Sigmoid colon (tissue), 4 donors: ENCODE measurements around the gene PRXL2A.

ENCODE experiments used
- CTCF ChIP-seq, 4 experiments: fragments of 450-650 bp in 3 of 4; fragments of 200-600 bp in 1 of 4; IDR thresholded peaks; one replicate each; pipeline ENCODE4 v1.5.1; 2016 to 2019; ENCODE audit warnings: antibody characterized with exemption in 4 of 4, mild to moderate bottlenecking in 3 of 4, moderate library complexity in 2 of 4
- EP300 ChIP-seq, 4 donors: sonication (generic); formaldehyde crosslinking; IDR thresholded peaks; one replicate each; pipeline ENCODE4 v1.6.1; 2017; ENCODE audit warnings: antibody characterized with exemption in 4 of 4
- POLR2A ChIP-seq, 2 donors: fragments of 450-650 bp; IDR thresholded peaks; one replicate each; pipeline ENCODE4 v1.6.1; 2016; ENCODE audit warnings: antibody characterized with exemption in 2 of 2, mild to moderate bottlenecking in 2 of 2, moderate library complexity in 2 of 2
- POLR2AphosphoS5 ChIP-seq, 4 donors: sonication (generic); formaldehyde crosslinking; IDR thresholded peaks; one replicate each; pipeline ENCODE4 v1.6.1; 2017; ENCODE audit warnings: antibody characterized with exemption in 4 of 4

- TF ChIP-seq POLR2AphosphoS5 (IDR thresholded peaks at IDR 0.05), result no peak
- TF ChIP-seq POLR2A (IDR thresholded peaks at IDR 0.05), result no peak
- no peak for TF ChIP-seq EP300 (IDR thresholded peaks at IDR 0.05)
- no peak for TF ChIP-seq CTCF (IDR thresholded peaks at IDR 0.05)
Measured at GRCh38 chr10:80442879-80443278, 34.5 kb downstream of the PRXL2A start.
